Measurements from ENCODE around the gene TRIM65. TPM values are rescaled to one million over a fixed set of nuclear protein-coding genes. Genes with fewer than 3 reads are reported as not detected.

Gene TRIM65
- total RNA-seq, result 14.4 and 26.5 TPM in 2 replicates

GRCh38 chr17:75896415-75897159, at the start of gene TRIM65:
TSS of gene TRIM65 (minus strand) at chr17:75896951. CDS start at chr17:75896937, 14 bp downstream.

GRCh38 chr17:75940727-75941441, 44.1 kb upstream of the TRIM65 start, which contains the start of gene FBF1:
TSS of gene FBF1 (minus strand) at chr17:75941042. CDS start at chr17:75938149, 2,893 bp downstream.

GRCh38 chr17:75904749-75905521, 8.2 kb upstream of the TRIM65 start, which contains the start of gene MRPL38:
TSS of gene MRPL38 (minus strand) at chr17:75904884. CDS start at chr17:75904875, 9 bp downstream.

GRCh38 chr17:75878174-75878998, 18.4 kb downstream of the TRIM65 start, which contains the start of gene TRIM47:
TSS of gene TRIM47 (minus strand) at chr17:75878581. CDS start at chr17:75878548, 33 bp downstream.

GRCh38 chr17:75855310-75856061, 41.3 kb downstream of the TRIM65 start, which contains the start of gene WBP2:
TSS of gene WBP2 (minus strand) at chr17:75855335. CDS start at chr17:75855297, 38 bp downstream.

GRCh38 chr17:75843577-75844529, 52.9 kb downstream of the TRIM65 start, which contains the start of gene UNC13D:
TSS of gene UNC13D (minus strand) at chr17:75844404. CDS start at chr17:75844337, 67 bp downstream.

Other genes with a start within 250 kb of the TRIM65 start
- gene RECQL5, start 229.8 kb downstream of the TRIM65 start, total RNA-seq, result 21.7 and 22.6 TPM in 2 replicates
- 66.6 and 75.9 TPM in 2 replicates for gene SAP30BP, start 229.6 kb downstream of the TRIM65 start, total RNA-seq
- 0.44 and 0.57 TPM in 2 replicates for gene ITGB4, start 175.5 kb downstream of the TRIM65 start, total RNA-seq
- gene GALK1, start 131.8 kb downstream of the TRIM65 start, total RNA-seq, result 24.7 and 37.7 TPM in 2 replicates
- 15.3 and 24.6 TPM in 2 replicates for gene UNK, start 112.1 kb downstream of the TRIM65 start, total RNA-seq
- gene UNC13D, start 52.5 kb downstream of the TRIM65 start, total RNA-seq, result 1.8 and 2.3 TPM in 2 replicates
- 23.0 and 64.6 TPM in 2 replicates for gene WBP2, start 41.6 kb downstream of the TRIM65 start, total RNA-seq
- 15.3 and 18.6 TPM in 2 replicates for gene TRIM47, start 18.4 kb downstream of the TRIM65 start, total RNA-seq
- 35.5 and 44.2 TPM in 2 replicates for gene MRPL38, start 7.9 kb upstream of the TRIM65 start, total RNA-seq
- 5.3 and 14.7 TPM in 2 replicates for gene FBF1, start 44.1 kb upstream of the TRIM65 start, total RNA-seq
- 43.1 and 66.6 TPM in 2 replicates for gene ACOX1, start 82.2 kb upstream of the TRIM65 start, total RNA-seq
- 15.3 and 18.6 TPM in 2 replicates for gene TEN1, start 82.3 kb upstream of the TRIM65 start, total RNA-seq
- 0.66 and 1.9 TPM in 2 replicates for gene CDK3, start 103.9 kb upstream of the TRIM65 start, total RNA-seq
- gene EVPL, start 130.4 kb upstream of the TRIM65 start, total RNA-seq, result 0.29 TPM in 1 of 2 replicates, not detected in the other
- 36.9 and 48.4 TPM in 2 replicates for gene SRP68, start 175.6 kb upstream of the TRIM65 start, total RNA-seq
- 0.14 and 0.22 TPM in 2 replicates for gene GALR2, start 177.8 kb upstream of the TRIM65 start, total RNA-seq
- not detected in 2 replicates for gene ZACN, start 182.2 kb upstream of the TRIM65 start, total RNA-seq
- 96.9 and 131 TPM in 2 replicates for gene EXOC7, start 206.8 kb upstream of the TRIM65 start, total RNA-seq
- gene FOXJ1, start 244.3 kb upstream of the TRIM65 start, total RNA-seq, result not detected in 2 replicates